RWPE1 (cell line): Measurements from ENCODE around the gene PTPRK.

ENCODE experiments used
- CTCF ChIA-PET: fragments of 350-600 bp; sonication (Branson Sonifier 250); formaldehyde crosslinking; extraction: SDS; loops from one replicate; lab custom pipeline; 2021; lab: Yijun Ruan, JAX
- POLR2A ChIA-PET: fragments of 400-600 bp; formaldehyde crosslinking; extraction: SDS; loops from one replicate; lab custom pipeline; 2020; ENCODE audit warnings: antibody characterized with exemption; ENCODE audit not compliant: low non-redundant PET; lab: Yijun Ruan, JAX
- DNase-seq: peaks from one replicate; pipeline ENCODE4 v3.0.0; 2012; ENCODE audit warnings: low spot score
- H3K27ac ChIP-seq: fragments of 450-650 bp; 2 replicates; pipeline ENCODE4 v1.5.1; 2017
- TF ChIP-seq, protein P1 (sequence below): fragments of 450-650 bp; conservative IDR thresholded peaks from 2 replicates; pipeline ENCODE4 v1.5.1; 2017; ENCODE audit warnings: low read depth, mild to moderate bottlenecking

Gene PTPRK

DNA sequence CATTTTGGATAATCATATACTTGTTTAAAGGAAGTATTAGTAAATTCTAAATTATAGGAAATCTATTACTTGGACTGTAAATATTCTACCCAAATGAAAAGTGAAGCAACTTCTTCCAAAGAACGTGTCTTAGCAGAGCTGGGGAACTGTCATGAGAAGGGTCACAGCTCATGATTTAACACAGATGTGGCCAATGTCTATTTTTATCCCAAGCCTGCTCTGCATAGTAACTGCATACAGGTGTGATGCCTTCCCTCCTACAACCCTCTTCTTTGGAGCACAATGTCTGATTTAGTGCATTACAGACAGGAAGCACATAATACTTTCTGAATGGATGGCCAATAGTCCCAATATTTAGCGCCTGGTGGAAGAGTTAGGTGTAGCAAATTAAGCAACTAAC, 480.9 kb downstream of the PTPRK start:
- no peak for DNase-seq
- TF ChIP-seq, protein P1, sequence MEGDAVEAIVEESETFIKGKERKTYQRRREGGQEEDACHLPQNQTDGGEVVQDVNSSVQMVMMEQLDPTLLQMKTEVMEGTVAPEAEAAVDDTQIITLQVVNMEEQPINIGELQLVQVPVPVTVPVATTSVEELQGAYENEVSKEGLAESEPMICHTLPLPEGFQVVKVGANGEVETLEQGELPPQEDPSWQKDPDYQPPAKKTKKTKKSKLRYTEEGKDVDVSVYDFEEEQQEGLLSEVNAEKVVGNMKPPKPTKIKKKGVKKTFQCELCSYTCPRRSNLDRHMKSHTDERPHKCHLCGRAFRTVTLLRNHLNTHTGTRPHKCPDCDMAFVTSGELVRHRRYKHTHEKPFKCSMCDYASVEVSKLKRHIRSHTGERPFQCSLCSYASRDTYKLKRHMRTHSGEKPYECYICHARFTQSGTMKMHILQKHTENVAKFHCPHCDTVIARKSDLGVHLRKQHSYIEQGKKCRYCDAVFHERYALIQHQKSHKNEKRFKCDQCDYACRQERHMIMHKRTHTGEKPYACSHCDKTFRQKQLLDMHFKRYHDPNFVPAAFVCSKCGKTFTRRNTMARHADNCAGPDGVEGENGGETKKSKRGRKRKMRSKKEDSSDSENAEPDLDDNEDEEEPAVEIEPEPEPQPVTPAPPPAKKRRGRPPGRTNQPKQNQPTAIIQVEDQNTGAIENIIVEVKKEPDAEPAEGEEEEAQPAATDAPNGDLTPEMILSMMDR, result no peak
- ChIA-PET POLR2A (no interaction called here), CTCF (interaction anchor here (0.6 kb wide), 1 partner anchor 66 kb away, joined by 3 read pairs; no protein-coding TSS in a partner anchor)
- H3K27ac ChIP-seq, result no peak overlapping the region

DNA sequence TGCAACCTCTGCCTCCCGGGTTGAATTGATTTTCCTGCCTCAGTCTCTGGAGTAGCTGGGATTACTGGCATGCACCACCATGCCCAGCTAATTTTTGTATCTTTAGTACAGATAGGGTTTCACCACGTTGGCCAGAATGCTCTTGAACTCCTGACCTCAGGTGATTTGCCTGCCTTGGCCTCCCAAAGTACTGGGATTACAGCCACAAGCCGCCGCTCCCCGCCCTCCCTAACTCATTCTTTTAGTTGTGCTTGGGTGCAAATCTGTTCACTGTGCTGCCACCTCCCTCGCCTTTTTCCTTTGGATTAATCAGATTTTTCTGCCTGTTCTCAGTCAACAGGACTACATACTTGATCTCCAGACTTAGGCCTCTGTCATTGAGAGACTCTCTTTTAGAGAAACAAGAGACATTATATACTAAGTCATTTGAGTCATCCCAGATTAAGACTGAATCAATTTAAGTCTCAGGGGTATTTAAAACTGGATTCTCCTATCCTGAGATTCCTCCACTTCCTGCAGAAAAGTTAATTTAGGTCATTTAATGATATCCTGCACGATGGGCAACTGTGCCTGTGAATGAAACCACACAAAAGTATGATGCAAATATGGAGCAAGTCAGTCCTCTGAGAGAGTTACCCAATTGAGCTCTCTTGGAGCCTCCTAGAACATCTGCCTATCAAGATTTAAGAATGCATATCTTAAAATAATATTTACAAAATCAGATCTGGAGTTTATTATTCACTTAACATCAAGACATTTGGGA, 483.4 kb downstream of the PTPRK start:
- DNase-seq, result no peak
- H3K27ac ChIP-seq, result no peak overlapping the region
- ChIA-PET CTCF (no interaction called here), POLR2A (no interaction called here)
- TF ChIP-seq, protein P1, result no peak

DNA sequence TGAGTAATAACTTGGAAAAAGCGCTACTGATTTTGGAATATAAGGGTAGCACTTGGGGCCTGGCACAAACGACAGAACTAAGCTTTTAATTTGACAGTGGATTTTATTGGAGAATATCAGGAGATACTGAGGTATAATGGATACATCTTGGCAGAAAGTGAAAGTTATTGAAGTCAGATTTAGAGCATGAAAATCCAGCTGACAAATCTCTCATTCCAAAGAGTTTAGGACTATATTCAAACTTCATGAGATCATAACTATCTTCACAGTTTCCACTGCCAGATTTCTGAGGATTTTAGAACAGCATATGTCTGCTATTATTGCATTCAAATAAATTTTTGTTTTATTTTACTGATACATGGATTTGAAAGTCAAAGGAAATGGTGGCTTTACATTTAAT, 487.2 kb downstream of the PTPRK start:
- H3K27ac ChIP-seq, result no peak overlapping the region
- CTCF ChIA-PET, result no interaction called here
- TF ChIP-seq, protein P1, result no peak
- DNase-seq, result no peak
- POLR2A ChIA-PET, result no interaction called here

DNA sequence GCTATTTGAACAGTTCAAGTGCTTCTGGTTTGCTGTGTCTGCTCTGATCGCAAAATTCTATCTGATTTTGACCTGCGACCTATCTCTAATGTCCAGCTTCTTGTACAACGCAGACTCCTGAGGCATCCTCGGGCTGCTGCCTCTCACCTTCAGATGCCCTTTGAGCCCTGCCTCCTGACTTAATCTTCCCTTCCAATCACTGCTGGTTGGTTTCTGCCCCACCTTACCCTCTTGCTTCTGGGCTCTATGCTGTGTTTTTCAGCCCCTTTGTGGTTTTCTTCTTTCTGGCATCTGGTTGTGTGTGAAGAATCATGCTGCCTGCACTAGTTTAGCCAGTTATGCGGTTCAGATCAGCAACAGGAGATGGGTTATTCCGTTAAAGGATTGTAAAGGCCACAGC, 488.4 kb downstream of the PTPRK start:
- TF ChIP-seq, protein P1, result no peak
- CTCF ChIA-PET, result no interaction called here
- no peak for DNase-seq
- POLR2A ChIA-PET, result no interaction called here
- H3K27ac ChIP-seq, result no peak overlapping the region

DNA sequence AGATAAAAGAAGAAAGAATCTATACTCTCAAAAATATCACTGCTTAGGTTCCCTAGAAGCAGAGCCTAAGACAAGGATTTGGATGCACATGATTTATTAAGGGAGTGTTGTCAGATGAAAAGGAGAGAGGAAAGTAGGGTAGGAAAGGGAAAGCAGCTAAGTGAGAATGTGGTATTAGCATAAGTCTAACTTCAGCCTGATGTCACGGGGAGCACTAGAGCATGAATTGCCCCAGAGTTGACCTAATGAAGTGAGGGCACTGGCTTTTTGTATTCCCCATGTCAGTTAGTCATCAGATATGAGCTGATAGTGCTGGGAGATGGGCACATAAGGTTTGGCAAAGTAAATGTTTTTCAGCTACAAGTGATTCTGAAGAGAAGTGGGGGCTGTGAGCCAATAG, 490.6 kb downstream of the PTPRK start:
- POLR2A ChIA-PET, result no interaction called here
- CTCF ChIA-PET, result interaction anchor here (0.6 kb wide), 1 partner anchor 46 kb away, joined by 3 read pairs; no protein-coding TSS in a partner anchor

DNA sequence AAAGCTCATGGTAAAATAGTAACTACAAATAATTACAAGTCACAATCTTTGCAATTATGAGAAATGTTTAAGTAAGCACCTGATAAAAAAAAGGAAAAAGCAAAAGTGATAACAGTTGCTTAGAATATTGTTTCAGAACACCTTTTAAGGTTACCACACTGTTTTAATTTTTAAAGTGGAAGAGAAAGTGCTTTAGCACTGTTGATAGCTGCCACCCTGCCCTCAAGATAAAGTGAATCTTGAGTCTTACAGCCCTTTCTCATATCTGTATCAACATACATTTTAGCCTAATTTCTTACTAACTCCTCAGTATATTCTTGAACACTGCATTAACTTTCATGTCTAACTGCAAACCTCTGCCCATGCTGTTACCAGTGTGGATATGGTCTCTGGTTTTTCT, 492.2 kb downstream of the PTPRK start:
- POLR2A ChIA-PET, result no interaction called here
- DNase-seq, result no peak
- TF ChIP-seq, protein P1, result no peak
- CTCF ChIA-PET, result no interaction called here
- no peak overlapping the region for H3K27ac ChIP-seq

More for the DNA sequence above, 490.6 kb downstream of the PTPRK start:
- TF ChIP-seq, protein P1, result no peak
- H3K27ac ChIP-seq, result no peak overlapping the region
- no peak for DNase-seq
